ENCODE results near the gene ZWILCH. TPM values are rescaled to one million over a fixed set of nuclear protein-coding genes. Genes with fewer than 3 reads are reported as not detected.

ZWILCH gene
- polyA plus RNA-seq, 1 of the 3 experiments (the other 2 are of a cell fraction): 8.2 TPM

DNA sequence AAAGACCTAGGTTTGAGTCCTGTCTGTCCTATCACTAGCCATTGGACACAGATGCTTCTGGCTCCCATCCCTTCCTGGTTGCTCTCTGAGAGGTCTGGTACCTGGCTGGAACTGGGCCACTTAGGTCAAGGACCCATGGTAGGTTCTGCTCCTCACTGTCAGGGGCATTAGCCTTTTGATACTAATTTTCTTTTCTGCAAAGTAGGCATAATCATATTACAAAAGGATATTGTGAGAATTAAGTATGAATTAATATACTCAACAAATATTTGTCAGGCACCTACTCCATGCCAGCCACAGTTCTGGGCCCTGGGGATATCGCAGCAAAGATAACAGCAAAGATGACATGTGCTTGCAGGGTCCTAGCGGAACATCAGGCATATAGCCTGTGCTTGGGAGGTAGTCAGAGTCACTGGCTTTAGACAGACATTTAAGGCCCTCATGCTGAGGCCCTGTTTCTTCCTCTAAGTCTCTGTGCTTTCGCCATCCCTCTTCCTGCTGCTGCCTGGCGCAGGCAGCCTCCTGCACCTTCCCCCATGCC is 86.3 kb downstream of the ZWILCH start:
- DNase-seq: no peak
- no peak overlapping the region for H3K27ac ChIP-seq (ENCODE audit: low read depth in 2 of 2, low read length in 1 of 2)
- TF ChIP-seq SMC3 (IDR thresholded peaks at IDR 0.05; ENCODE audit: low read depth, low read length) (no peak), MXI1 (IDR thresholded peaks at IDR 0.05; ENCODE audit: low read depth, low read length) (peak; percentile 41; the same call in 1 of the 2 replicates), GATA2 (CRISPR knock-in tag; IDR thresholded peaks at IDR 0.05) (peak; percentile 56)
- no peaks in the 10 kb centered on the region for H3K9me3 ChIP-seq
- no peaks in the 10 kb centered on the region for H3K9me2 ChIP-seq
- no peaks in the 10 kb centered on the region for H3K27me3 ChIP-seq (ENCODE audit: insufficient read depth)
- no peak overlapping the region for H3K4me3 ChIP-seq (ENCODE audit: low read depth in 2 of 2, low read length in 1 of 2)
- no peak overlapping the region for H2AFZ ChIP-seq (ENCODE audit: low read depth)
- ChIA-PET POLR2A (interaction anchor here (1.0 kb wide), 1 partner anchor 254 kb away, joined by 3 read pairs; no protein-coding TSS in a partner anchor), CTCF (interaction anchor here (1.0 to 3.5 kb wide), 4 partner anchors 13 to 261 kb away, joined by 3 to 16 read pairs (median 3); no protein-coding TSS in a partner anchor)
- no peak overlapping the region for H3K9ac ChIP-seq
- H3K4me1 ChIP-seq (ENCODE audit: control insufficient read depth in 1 of 2, insufficient read depth in 2 of 2, low read depth in 1 of 2, low read length in 1 of 2): peaks cover 0 to 16% of the 10 kb centered on the region in 2 experiments; a peak in 2 of 4 replicates
- no peaks in the 10 kb centered on the region for H4K20me1 ChIP-seq (ENCODE audit: insufficient read depth)
- no peaks in the 10 kb centered on the region for H3K79me2 ChIP-seq (ENCODE audit: insufficient read depth)
- H3K4me2 ChIP-seq: no peak overlapping the region
- WGBS (ENCODE audit: low lambda C conversion rate): 71% methylated on average over 4 of the region's 4 CpGs
- peaks cover 9% of the 10 kb centered on the region for H3F3A ChIP-seq (replicated peaks; ENCODE audit: insufficient read depth)
- no peaks in the 10 kb centered on the region for H3K36me3 ChIP-seq (replicated peaks in 1 of 2; ENCODE audit: control insufficient read depth in 1 of 2, insufficient read depth in 2 of 2, low read length in 1 of 2)

DNA sequence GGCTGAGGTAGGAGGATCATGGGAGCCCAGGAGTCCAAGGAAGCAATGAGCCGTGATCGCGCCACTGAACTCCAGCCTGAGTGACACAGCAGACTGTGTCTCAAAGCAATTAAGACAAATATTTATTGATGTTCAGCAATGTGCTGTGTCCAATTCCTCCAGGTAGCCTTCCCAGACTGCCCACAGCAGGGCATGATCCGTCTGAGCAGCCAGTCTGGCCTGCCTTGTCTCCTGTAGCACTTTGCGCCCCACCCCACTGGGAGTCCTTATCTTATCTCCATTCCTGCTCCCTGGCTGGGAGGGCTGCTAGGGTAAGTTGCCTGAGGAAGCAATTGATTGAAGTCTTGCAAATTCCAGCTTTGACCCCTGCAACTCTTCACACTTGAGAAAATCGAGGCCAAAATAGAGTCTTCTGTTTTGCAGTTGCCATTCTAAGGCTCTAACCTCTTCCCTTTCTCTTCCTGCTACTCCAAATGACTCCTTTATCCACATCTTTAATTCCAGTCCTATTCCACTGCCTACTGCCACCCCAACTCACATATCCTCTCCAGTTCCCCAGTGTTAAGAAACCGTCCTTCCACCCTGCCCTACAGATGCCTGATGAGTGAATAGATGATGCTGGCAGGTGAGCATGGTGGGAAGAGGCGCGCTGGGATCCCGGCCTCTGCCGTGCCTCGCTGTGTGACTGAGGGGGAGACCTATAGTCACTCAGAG is 87.5 kb downstream of the ZWILCH start:
- H3K79me2 ChIP-seq (ENCODE audit: insufficient read depth): no peaks in the 10 kb centered on the region
- H3K27ac ChIP-seq (ENCODE audit: low read depth in 2 of 2, low read length in 1 of 2): no peak overlapping the region
- CTCF ChIA-PET: interaction anchor here (0.6 to 3.5 kb wide), 7 partner anchors 11 to 310 kb away, joined by 3 to 16 read pairs (median 3); no protein-coding TSS in a partner anchor
- no peaks in the 10 kb centered on the region for H4K20me1 ChIP-seq (ENCODE audit: insufficient read depth)
- peaks cover 12% of the 10 kb centered on the region for H3F3A ChIP-seq (replicated peaks; ENCODE audit: insufficient read depth)
- H3K27me3 ChIP-seq (ENCODE audit: insufficient read depth): no peaks in the 10 kb centered on the region
- peaks cover 0 to 16% of the 10 kb centered on the region in 2 experiments; a peak in 2 of 4 replicates for H3K4me1 ChIP-seq (ENCODE audit: control insufficient read depth in 1 of 2, insufficient read depth in 2 of 2, low read depth in 1 of 2, low read length in 1 of 2)
- DNase-seq: no peak
- H3K4me2 ChIP-seq: no peak overlapping the region
- 88% methylated on average over 12 of the region's 12 CpGs for WGBS (ENCODE audit: low lambda C conversion rate)
- no peak overlapping the region for H3K4me3 ChIP-seq (ENCODE audit: low read depth in 2 of 2, low read length in 1 of 2)
- POLR2A ChIA-PET: no interaction called here
- H3K9me2 ChIP-seq: no peaks in the 10 kb centered on the region
- H2AFZ ChIP-seq (ENCODE audit: low read depth): no peak overlapping the region
- TF ChIP-seq POLR2AphosphoS5 (IDR thresholded peaks at IDR 0.05; ENCODE audit: low read depth, low read length) (no peak), PBX3 (IDR thresholded peaks at IDR 0.05) (no peak), GABPA (IDR thresholded peaks at IDR 0.05; ENCODE audit: low read depth) (no peak), MXI1 (IDR thresholded peaks at IDR 0.05; ENCODE audit: low read depth, low read length) (no peak), USF1 (IDR thresholded peaks at IDR 0.05; ENCODE audit: borderline replicate concordance, low read depth) (no peak), MEF2A (IDR thresholded peaks at IDR 0.05; ENCODE audit: borderline replicate concordance, low read depth) (no peak)
- TF ChIP-seq, protein P1, sequence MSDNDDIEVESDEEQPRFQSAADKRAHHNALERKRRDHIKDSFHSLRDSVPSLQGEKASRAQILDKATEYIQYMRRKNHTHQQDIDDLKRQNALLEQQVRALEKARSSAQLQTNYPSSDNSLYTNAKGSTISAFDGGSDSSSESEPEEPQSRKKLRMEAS (IDR thresholded peaks at IDR 0.05; ENCODE audit: low read depth): no peak
- TF ChIP-seq, protein P2, sequence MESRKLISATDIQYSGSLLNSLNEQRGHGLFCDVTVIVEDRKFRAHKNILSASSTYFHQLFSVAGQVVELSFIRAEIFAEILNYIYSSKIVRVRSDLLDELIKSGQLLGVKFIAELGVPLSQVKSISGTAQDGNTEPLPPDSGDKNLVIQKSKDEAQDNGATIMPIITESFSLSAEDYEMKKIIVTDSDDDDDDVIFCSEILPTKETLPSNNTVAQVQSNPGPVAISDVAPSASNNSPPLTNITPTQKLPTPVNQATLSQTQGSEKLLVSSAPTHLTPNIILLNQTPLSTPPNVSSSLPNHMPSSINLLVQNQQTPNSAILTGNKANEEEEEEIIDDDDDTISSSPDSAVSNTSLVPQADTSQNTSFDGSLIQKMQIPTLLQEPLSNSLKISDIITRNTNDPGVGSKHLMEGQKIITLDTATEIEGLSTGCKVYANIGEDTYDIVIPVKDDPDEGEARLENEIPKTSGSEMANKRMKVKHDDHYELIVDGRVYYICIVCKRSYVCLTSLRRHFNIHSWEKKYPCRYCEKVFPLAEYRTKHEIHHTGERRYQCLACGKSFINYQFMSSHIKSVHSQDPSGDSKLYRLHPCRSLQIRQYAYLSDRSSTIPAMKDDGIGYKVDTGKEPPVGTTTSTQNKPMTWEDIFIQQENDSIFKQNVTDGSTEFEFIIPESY (IDR thresholded peaks at IDR 0.05; ENCODE audit: borderline replicate concordance, low read depth): no peak
- no peaks in the 10 kb centered on the region for H3K9me3 ChIP-seq
- H3K9ac ChIP-seq: no peak overlapping the region
- no peaks in the 10 kb centered on the region for H3K36me3 ChIP-seq (replicated peaks in 1 of 2; ENCODE audit: control insufficient read depth in 1 of 2, insufficient read depth in 2 of 2, low read length in 1 of 2)
